Ascending aorta (tissue), 2 donors: Measurements from ENCODE around the gene LAMA3. TPM values are rescaled to one million over a fixed set of nuclear protein-coding genes. Genes with fewer than 3 reads are reported as not detected.

Experiments
- DNase-seq, 2 donors: peaks; one replicate each; pipeline ENCODE4 v3.0.0-alpha.2; 2019; ENCODE audit warnings: low spot score in 2 of 2
- H3K27ac ChIP-seq, 2 donors: fragments of 200-600 bp; sonication (generic); one replicate each; pipeline ENCODE4 v1.5.1; 2016 to 2017; ENCODE audit warnings: mild to moderate bottlenecking in 1 of 2
- H3K27me3 ChIP-seq: fragments of 200-600 bp; sonication (generic); one replicate; pipeline ENCODE4 v1.5.1; 2017
- H3K36me3 ChIP-seq, 2 donors: fragments of 200-600 bp; sonication (generic); one replicate each; pipeline ENCODE4 v1.5.1; 2016
- H3K4me1 ChIP-seq, 2 donors: fragments of 200-600 bp; sonication (generic); one replicate each; pipeline ENCODE4 v1.5.1; 2016 to 2017; ENCODE audit warnings: mild to moderate bottlenecking in 1 of 2
- H3K4me3 ChIP-seq, 2 donors: fragments of 200-600 bp; sonication (generic); one replicate each; pipeline ENCODE4 v1.5.1; 2016 to 2017; ENCODE audit warnings: mild to moderate bottlenecking in 1 of 2
- H3K9me3 ChIP-seq, 2 donors: fragments of 200-600 bp; sonication (generic); one replicate each; pipeline ENCODE4 v1.5.1; 2016
- intact Hi-C: fragments of 100-400 bp; cut with DNase I; formaldehyde crosslinking; loops from one replicate; pipeline ENCODE4 v1.15.1; 2023
- total RNA-seq: library from RNA; depleted of rRNA; stranded (reverse); fragments of >200 nt; gene quantifications from one replicate; pipeline ENCODE4 v1.1.0, GENCODE V29; 2016
- TF ChIP-seq, protein P1 (sequence below), 3 experiments: fragments of 200-600 bp in 2 of 3; fragments of 450-650 bp in 1 of 3; sonication (generic) in 2 of 3; IDR thresholded peaks; one replicate each; pipeline ENCODE4 v1.5.1; 2016 to 2019; ENCODE audit warnings: antibody characterized with exemption in 3 of 3, mild to moderate bottlenecking in 1 of 3, moderate library complexity in 1 of 3

The LAMA3 gene
- total RNA-seq, 1 donor from 2014 or later: 27.2 TPM

DNA sequence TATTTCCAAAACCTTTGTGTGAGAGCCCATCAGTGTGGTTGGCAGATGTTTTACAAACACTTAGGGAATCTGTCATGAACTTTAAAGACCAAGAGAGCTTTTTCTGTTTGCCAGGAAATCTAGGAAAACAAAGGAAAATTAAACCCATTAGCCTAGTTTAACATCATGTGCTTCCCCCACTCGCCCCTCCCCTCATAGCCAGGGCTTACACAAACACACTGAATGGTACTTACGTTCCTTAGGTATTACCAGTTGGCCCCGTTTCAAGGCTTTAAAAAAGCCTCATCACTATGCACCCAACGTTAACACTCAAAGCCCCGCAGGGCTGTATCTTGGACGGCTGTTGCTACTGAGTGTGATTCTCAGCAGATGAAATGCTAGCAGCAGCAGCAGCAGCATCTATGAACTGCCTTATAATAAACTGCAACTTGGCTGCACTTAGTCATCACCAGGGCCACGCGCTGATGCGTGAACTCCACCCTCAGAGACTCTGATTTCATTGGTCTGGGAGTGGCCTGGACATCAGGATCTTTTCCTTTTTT lies 305.2 kb downstream of the LAMA3 start:
- H3K4me1 ChIP-seq: peaks cover 0 to 4% of the 10 kb centered on the region in 2 donors
- intact Hi-C loops: no loop called here
- no peaks in the 10 kb centered on the region for H3K27me3 ChIP-seq
- H3K9me3 ChIP-seq: no peaks in the 10 kb centered on the region
- peak in 1 of 2 donors; percentile 27 for DNase-seq
- H3K27ac ChIP-seq: no peak overlapping the region
- H3K4me3 ChIP-seq: no peak overlapping the region
- TF ChIP-seq, protein P1, sequence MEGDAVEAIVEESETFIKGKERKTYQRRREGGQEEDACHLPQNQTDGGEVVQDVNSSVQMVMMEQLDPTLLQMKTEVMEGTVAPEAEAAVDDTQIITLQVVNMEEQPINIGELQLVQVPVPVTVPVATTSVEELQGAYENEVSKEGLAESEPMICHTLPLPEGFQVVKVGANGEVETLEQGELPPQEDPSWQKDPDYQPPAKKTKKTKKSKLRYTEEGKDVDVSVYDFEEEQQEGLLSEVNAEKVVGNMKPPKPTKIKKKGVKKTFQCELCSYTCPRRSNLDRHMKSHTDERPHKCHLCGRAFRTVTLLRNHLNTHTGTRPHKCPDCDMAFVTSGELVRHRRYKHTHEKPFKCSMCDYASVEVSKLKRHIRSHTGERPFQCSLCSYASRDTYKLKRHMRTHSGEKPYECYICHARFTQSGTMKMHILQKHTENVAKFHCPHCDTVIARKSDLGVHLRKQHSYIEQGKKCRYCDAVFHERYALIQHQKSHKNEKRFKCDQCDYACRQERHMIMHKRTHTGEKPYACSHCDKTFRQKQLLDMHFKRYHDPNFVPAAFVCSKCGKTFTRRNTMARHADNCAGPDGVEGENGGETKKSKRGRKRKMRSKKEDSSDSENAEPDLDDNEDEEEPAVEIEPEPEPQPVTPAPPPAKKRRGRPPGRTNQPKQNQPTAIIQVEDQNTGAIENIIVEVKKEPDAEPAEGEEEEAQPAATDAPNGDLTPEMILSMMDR (IDR thresholded peaks at IDR 0.05): no peak
- no peaks in the 10 kb centered on the region for H3K36me3 ChIP-seq

DNA sequence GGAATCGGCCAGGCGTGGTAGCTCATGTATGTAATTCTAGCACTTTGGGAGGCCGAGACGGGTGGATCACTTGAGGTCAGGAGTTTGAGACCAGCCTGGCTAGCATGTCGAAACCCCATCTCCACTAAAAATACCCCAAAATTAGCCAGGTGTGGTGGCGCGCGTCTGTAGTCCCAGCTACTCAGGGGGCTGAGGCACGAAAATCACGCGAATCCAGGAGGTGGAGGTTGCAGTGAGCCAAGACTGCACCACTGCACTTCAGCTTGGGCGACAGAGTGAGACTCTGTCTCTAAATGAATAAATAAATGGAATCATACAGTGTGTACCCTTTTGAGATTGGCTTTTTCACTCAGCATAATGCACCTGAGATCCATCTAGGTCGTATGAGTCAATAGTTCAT lies 305.9 kb downstream of the LAMA3 start:
- intact Hi-C loops: no loop called here
- H3K27ac ChIP-seq: no peak overlapping the region

DNA sequence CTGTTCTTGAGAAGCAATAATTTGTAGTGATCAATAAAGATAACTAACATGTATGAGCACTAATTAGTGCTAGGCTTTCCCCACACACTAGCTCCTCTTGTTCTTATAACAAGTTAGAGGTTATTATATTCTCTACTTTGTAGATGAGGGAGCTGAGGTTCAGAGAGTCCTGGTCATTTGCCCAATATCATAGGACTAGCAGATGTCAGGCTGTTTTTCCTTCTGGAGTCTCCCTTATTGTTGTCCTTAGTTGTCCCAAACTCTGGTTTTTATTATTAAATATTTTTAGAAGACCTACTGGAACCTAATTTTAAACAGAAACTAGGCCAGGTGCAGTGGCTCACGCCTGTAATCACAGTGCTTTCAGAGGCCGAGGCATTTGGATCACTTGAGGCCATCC lies 308.8 kb downstream of the LAMA3 start:
- intact Hi-C loops: no loop called here
- Histone ChIP-seq H3K36me3 (no peaks in the 10 kb centered on the region), H3K4me1 (peaks cover 0 to 4% of the 10 kb centered on the region in 2 donors), H3K27me3 (no peaks in the 10 kb centered on the region), H3K27ac (no peak overlapping the region), H3K4me3 (no peak overlapping the region), H3K9me3 (no peaks in the 10 kb centered on the region)
- TF ChIP-seq, protein P1 (IDR thresholded peaks at IDR 0.05): no peak
- DNase-seq: no peak

More for the DNA sequence above, 305.9 kb downstream of the LAMA3 start:
- Histone ChIP-seq H3K9me3 (no peaks in the 10 kb centered on the region), H3K4me3 (no peak overlapping the region), H3K4me1 (peaks cover 0 to 4% of the 10 kb centered on the region in 2 donors), H3K27me3 (no peaks in the 10 kb centered on the region), H3K36me3 (no peaks in the 10 kb centered on the region)
- no peak for DNase-seq
- TF ChIP-seq, protein P1 (IDR thresholded peaks at IDR 0.05): no peak

DNA sequence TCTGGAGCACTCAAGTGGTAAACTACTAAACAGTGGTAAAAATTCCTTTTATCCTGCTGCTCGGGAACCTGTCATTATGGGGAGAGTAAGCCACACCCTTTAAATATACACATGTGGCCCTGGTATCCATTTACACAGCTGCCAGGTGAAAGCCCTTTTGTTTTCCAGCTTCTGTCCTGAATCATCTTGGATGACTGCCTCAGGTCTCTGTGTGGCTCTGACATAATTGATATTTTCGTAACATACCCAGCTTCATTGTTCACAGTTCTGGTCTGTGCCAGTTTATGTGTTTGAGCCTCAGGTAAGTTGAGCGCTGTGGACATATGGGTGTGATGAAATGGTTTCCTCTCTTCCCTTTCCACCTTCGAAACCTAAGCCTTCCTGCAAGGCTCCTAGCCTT lies 309.6 kb downstream of the LAMA3 start:
- Histone ChIP-seq H3K4me1 (peaks cover 0 to 4% of the 10 kb centered on the region in 2 donors), H3K27me3 (no peaks in the 10 kb centered on the region), H3K36me3 (no peaks in the 10 kb centered on the region), H3K4me3 (no peak overlapping the region), H3K27ac (no peak overlapping the region), H3K9me3 (no peaks in the 10 kb centered on the region)
- DNase-seq: no peak
- intact Hi-C loops: no loop called here
- TF ChIP-seq, protein P1 (IDR thresholded peaks at IDR 0.05): no peak

DNA sequence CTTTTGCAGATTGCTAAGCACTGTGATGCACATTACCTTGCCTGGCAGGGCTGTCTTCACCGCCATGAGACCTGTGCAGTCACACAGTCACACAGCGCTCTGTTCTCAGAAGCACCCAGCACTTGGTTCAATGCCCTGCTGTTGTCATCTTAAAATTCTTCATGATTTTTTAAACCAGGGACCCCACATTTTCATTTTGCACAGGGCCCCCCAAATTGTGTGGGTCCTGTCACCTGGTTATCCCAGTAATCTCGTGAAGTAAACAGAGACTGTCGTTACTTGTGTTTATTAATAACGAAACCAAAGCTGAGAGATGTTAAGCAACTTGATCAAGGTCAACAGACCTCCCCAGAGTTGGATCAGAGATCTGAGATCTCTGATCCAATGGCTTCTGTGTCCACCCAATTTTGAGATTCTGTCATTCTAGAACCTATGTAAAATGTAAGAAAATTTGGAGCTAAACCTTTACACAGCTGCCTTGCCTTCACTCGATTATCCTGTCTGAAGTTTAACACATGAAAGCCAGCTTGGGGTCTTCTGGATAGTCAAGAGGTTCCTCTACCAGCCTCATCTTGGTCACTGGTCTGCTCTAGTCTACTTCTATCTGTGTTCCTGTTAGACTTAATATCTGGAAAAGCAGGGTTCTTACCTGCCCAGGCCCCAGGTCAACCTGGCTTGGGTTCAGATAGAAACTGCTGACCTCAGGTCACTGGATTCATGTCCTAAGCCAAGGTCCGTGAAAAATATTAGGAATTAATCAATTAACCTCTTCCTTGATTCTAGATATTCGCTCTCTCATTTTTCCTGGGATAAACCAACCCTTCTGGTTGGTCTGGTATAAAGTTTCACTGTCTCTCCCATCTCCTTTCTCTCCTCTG lies 311.6 kb downstream of the LAMA3 start:
- Histone ChIP-seq H3K27me3 (no peaks in the 10 kb centered on the region), H3K4me1 (no peaks in the 10 kb centered on the region), H3K36me3 (no peaks in the 10 kb centered on the region), H3K9me3 (no peaks in the 10 kb centered on the region), H3K27ac (no peak overlapping the region), H3K4me3 (no peak overlapping the region)
- TF ChIP-seq, protein P1 (IDR thresholded peaks at IDR 0.05): no peak
- no peak for DNase-seq
- intact Hi-C loops: no loop called here
